A549 (cell line): ENCODE data around the gene PIK3R1.

ENCODE experiments used
- CHD4 ChIP-seq: fragments of 200-600 bp; sonication (generic); IDR thresholded peaks from 2 replicates; pipeline ENCODE4 v1.6.1; 2016; ENCODE audit warnings: antibody characterized with exemption, mild to moderate bottlenecking, borderline replicate concordance
- CTCF ChIP-seq: fragments of >200 bp; sonication (Bioruptor Twin); formaldehyde crosslinking; IDR thresholded peaks from 3 replicates; pipeline ENCODE4 v1.5.1; 2016
- EHMT2 ChIP-seq: fragments of 200-600 bp; sonication (generic); IDR thresholded peaks from 2 replicates; pipeline ENCODE4 v1.6.1; 2016; ENCODE audit warnings: antibody characterized with exemption, low read depth, mild to moderate bottlenecking, moderate library complexity
- EP300 ChIP-seq, 2 experiments: fragments of >200 bp; sonication (Bioruptor Twin); formaldehyde crosslinking; IDR thresholded peaks; 2 replicates in 1 of 2; 3 replicates in 1 of 2; pipeline ENCODE4 v1.6.1; 2016 to 2017
- FOSB ChIP-seq: fragments of 250-450 bp; sonication (Bioruptor Pico); IDR thresholded peaks from 2 replicates; pipeline ENCODE4 v1.5.0; 2020; ENCODE audit warnings: mild to moderate bottlenecking, moderate library complexity
- HMGXB4 ChIP-seq: fragments of 250-450 bp; sonication (Bioruptor Pico); IDR thresholded peaks from 2 replicates; pipeline ENCODE4 v1.5.0; 2021; ENCODE audit warnings: mild to moderate bottlenecking, moderate library complexity, borderline replicate concordance
- MAZ ChIP-seq: fragments of 150-350 bp; IDR thresholded peaks from 2 replicates; pipeline ENCODE4 v1.6.1; 2014; ENCODE audit warnings: antibody characterized with exemption, low read depth, low read length, borderline replicate concordance
- PBX3 ChIP-seq: IDR thresholded peaks from 2 replicates; pipeline ENCODE4 v1.6.1; 2012
- SMC3 ChIP-seq: fragments of >200 bp; sonication (Bioruptor Twin); formaldehyde crosslinking; IDR thresholded peaks from 3 replicates; pipeline ENCODE4 v1.6.1; 2018; ENCODE audit warnings: inconsistent platforms
- SREBF2 ChIP-seq: fragments of 450-650 bp; IDR thresholded peaks from 2 replicates; pipeline ENCODE4 v1.6.1; 2014; ENCODE audit warnings: mild to moderate bottlenecking, moderate library complexity

- TF ChIP-seq MAZ (no peak), FOSB (CRISPR knock-in tag) (no peak), EP300 (IDR thresholded peaks at IDR 0.05) (no peak), CTCF (no peak), SMC3 (no peak), EHMT2 (no peak), SREBF2 (no peak), PBX3 (no peak), CHD4 (no peak), HMGXB4 (no peak)
Observed at GRCh38 chr5:68258531-68258930, 43.0 kb downstream of the PIK3R1 start.
